DMS79 (cell line): ENCODE data around the gene NIPA2.

ENCODE experiments used
- DNase-seq: peaks from one replicate; lab custom pipeline; 2025; lab: John Stamatoyannopoulos, UW

NIPA2 gene

GRCh38 chr15:22839046-22839695 is 705 bp downstream of the NIPA2 start:
- DNase-seq, result no peak

DNA sequence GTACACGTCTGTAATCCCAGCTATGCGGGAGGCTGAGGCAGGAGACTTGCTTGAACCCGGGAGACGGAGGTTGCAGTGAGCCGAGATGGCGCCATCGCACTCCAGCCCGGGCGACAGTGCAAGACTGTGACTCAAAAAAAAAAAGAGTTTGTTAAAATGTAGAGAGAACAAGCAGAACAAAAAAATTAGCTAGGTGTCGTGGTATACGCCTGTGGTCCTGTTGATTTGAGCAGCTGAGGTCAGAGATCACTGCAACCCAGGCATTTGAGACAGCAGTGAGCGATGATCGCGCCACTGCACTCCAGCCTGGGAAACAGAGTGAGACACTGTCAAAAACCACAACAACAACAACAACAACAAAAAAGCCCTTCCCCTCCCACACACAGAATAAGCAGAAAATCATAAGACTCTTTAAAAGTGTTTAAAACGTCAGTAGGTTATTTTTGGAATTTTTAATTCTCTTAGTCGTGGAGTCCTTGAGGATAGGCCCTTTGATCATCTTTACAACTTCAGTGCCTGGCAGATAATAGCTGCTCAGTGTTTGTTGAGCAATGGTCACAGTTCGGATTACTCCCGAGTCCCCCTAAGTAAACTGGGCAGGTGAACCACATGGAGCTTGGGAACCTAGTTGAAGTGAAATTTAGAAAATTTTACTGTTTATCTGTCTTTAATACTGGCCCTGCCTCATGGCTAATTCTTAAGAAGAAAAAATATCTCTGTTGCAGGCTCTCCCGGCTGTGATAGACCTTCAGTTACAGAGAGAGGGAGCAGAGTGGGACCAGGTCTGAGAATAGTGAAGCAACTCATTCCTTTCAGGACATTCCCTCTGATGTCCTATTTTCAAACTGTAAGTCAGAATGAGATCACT is 6.2 kb downstream of the NIPA2 start:
- no peak for DNase-seq

DNA sequence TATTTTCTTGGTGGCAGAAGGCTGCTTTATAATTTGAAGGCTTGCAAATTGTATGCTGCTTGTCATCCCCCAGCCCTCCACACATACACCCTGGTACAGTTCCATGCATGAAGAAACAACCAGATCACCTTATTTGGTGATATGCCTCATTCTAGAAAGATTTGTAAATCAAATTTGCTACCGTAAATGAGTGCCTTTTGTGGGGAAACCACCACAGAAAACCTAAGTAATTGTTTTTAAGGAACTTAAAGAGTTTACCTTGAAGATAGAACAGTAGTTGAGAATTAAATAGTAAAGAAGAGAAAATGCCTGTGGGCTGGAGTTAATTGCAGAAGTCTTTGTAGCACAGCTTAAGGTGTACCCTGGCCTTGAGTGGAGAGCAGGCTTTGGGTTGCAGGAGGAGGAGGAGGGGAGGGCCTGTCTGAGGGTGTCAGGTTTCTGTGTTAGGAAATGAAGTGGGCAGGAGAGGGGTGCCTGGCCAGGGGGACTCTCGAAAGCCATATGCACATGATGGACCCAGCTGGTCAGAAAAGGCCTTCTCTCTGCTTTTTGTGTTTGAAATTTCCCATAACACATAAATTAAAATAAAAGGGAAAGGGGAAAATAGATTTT is 6.9 kb downstream of the NIPA2 start:
- DNase-seq, result no peak

DNA sequence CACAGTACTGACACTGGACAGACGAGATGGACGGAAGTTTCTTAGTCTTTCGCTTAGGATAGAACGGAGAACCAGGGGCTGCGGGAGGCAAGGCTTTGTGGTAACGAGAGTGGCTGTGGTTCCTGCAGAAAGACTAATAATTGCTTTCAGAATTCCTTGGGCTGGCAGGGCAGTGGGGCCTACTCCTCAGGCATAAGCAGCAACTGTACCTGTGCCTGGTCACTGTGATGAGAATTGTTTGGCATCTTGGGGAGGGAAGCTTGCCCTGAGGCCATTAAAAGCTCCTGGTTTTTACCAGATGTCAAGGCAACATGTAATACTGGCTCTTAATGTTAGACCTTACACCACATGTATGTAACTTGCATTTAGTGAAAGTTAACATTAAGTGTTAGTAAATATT is 7.6 kb downstream of the NIPA2 start:
- DNase-seq, result no peak

DNA sequence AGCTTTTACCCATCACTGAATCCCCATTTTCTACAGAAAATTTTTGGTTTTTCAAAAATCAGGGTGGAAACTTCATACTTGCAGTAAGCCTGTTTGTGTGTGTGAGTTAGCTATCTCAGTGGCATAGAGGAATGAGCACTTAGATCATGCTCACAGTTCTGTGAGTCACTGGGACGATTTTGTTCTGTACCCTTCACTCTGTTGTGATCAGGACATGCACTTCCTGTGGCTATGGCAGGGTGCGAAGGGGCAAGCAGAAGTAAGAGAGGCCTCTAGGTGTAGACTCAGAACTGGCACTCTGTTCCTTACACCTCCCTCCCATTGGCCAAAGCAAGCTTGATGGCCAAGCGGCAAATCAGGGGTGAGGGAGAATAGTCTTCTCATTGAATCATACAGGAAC is 11.6 kb downstream of the NIPA2 start:
- no peak for DNase-seq

DNA sequence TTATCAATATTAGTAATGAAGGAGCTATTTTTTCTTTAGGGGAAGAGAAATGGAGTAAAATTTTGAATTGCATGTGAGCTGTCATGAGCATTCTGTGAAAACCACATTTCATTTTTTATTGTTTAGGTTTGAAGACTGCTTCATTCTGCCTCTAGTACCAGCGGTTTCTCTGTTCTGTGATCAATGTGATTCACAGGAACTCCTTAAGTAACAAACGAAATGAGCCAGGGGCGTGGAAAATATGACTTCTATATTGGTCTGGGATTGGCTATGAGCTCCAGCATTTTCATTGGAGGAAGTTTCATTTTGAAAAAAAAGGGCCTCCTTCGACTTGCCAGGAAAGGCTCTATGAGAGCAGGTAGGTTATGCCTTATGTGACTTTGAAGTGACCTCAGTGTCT is 13.0 kb downstream of the NIPA2 start:
- DNase-seq, result no peak

DNA sequence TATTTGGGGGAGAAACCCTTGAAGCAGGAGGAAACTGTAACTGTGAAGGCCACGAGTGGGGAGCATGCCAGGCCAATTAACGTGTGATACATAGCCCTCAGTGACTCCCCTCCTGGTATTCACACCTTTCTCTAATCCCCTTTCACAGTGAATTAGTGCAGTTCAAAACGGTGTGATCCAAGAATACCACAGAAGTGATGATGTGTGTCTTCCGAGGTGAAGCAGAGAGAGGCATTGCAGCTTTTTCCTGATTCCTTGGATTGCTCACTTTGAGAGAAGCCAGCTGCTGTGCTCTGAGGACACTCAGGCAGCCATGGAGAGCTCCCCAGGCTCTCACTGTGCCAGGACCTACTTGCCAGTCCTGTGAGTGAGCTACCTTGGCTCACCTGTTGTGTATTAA is 17.3 kb downstream of the NIPA2 start:
- DNase-seq, result no peak

DNA sequence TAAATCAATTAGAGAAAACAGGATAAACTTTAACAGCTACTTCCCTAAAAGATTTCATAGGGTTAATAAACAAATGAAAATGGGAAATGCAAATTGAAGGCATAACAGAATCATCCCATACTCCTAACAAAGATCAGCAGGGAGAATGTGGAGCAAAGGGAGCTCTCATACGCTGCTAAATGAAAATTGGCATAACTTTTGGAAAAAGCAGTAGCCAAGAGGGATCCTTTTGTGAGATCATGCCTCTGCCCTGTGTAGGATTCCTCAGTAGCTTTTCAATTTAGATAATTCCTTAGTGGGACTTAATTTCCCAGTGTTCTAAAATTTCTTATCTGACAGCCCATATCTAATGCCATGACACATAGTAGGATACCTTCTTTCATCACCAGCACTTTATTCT is 18.2 kb downstream of the NIPA2 start:
- no peak for DNase-seq

GRCh38 chr15:22861161-22861560 is 22.7 kb downstream of the NIPA2 start:
- DNase-seq, result no peak

- DNase-seq, result no peak
Observed at GRCh38 chr15:22863356-22863755, 24.9 kb downstream of the NIPA2 start.

GRCh38 chr15:22866079-22866478 is 27.6 kb downstream of the NIPA2 start:
- DNase-seq, result no peak

DNA sequence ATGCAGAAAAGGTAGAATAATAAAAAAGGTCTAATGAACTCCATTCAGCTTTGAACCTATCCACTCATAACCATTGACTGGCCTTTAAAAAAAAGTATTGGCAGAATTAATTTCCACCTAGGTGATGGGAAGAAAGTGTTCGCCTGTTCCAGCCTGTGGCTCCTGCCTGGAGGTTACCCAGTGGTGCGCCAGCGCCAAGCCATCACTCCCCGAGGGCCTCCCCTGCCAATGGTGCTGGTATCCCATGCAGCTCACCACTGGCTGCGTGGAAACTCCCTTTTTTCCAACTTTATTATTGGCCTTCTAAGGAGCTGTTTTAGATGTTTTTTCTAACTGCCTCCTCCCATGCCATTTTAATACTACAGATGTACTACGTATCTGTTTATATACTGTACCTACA is 29.4 kb downstream of the NIPA2 start:
- DNase-seq, result no peak

GRCh38 chr15:22868495-22868894 is 30.0 kb downstream of the NIPA2 start:
- no peak for DNase-seq

- no peak for DNase-seq
Observed at GRCh38 chr15:22868928-22869327, 30.5 kb downstream of the NIPA2 start.

- DNase-seq, result no peak
Observed at GRCh38 chr15:22869856-22870255, 31.4 kb downstream of the NIPA2 start.

- no peak for DNase-seq
Observed at GRCh38 chr15:22870865-22871264, 32.4 kb downstream of the NIPA2 start.

DNA sequence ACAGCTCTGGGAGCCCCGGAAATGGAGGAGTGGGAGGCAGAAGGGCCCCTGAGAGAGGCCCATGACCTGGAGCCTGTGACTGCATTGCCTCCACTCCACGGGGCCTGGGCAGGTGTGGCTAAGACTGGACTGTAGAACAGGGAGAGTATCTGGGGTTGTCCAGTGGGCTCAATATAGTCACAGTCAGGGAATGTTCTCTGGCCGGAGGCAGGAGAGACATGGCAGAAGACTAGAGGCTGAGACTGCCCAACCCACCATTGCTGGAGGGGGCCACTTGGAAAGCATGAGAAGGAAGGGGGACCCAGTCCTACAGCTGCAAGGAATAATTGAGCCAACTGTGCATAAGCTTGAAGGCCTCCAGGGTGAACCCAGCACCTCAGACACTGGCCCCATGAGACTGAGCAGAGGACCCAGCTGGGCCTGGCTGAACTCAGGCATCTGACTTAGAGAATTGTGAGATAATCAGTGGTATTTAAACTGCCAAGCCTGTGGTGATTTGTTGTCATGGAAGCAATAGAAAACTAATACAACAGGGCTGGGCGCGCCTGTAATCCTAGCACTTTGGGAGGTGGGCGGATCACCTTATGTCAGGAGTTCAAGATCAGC is 33.1 kb downstream of the NIPA2 start:
- no peak for DNase-seq

- no peak for DNase-seq
Observed at GRCh38 chr15:22872936-22873701, 34.7 kb downstream of the NIPA2 start.

GRCh38 chr15:22873841-22874240 is 35.4 kb downstream of the NIPA2 start:
- no peak for DNase-seq

- no peak for DNase-seq
Observed at GRCh38 chr15:22874256-22874655, 35.8 kb downstream of the NIPA2 start.

- no peak for DNase-seq
Observed at GRCh38 chr15:22874966-22875365, 36.5 kb downstream of the NIPA2 start.

- DNase-seq, result no peak
Observed at GRCh38 chr15:22877117-22877516, 38.7 kb downstream of the NIPA2 start.
